Measurements from ENCODE around the gene FADS6.

The FADS6 gene

GRCh38 chr17:74892974-74893911 lies at the start of gene FADS6:
TSS of gene FADS6 (minus strand) at chr17:74893633. CDS start at chr17:74893595, 38 bp downstream.
- DNase-seq: no peak

- no peak for DNase-seq
Measured at GRCh38 chr17:74941128-74941725, 47.8 kb upstream of the FADS6 start.

- no peak for DNase-seq
Measured at GRCh38 chr17:74939534-74939933, 46.1 kb upstream of the FADS6 start.

- DNase-seq: no peak
Measured at GRCh38 chr17:74938194-74938950, 44.9 kb upstream of the FADS6 start.

GRCh38 chr17:74937064-74938051 lies 43.9 kb upstream of the FADS6 start:
- DNase-seq: no peak

- no peak for DNase-seq
Measured at GRCh38 chr17:74936470-74936799, 43.0 kb upstream of the FADS6 start.

GRCh38 chr17:74935585-74936469 lies 42.4 kb upstream of the FADS6 start, which contains the start of gene OTOP3:
TSS of gene OTOP3 (plus strand) at chr17:74935898. CDS start at chr17:74935922, 24 bp downstream.
- DNase-seq: no peak

- DNase-seq: no peak
Measured at GRCh38 chr17:74935048-74935447, 41.6 kb upstream of the FADS6 start.

GRCh38 chr17:74930535-74931036 lies 37.2 kb upstream of the FADS6 start:
- no peak for DNase-seq

- no peak for DNase-seq
Measured at GRCh38 chr17:74928786-74929185, 35.4 kb upstream of the FADS6 start.

GRCh38 chr17:74925242-74925641 lies 31.8 kb upstream of the FADS6 start:
- no peak for DNase-seq

GRCh38 chr17:74924250-74924948 lies 31.0 kb upstream of the FADS6 start, which contains the start of gene OTOP2:
TSS of gene OTOP2 (plus strand) at chr17:74924273. CDS start at chr17:74924633, 360 bp downstream.
- no peak for DNase-seq

- DNase-seq: peak in 1 of 2 experiments; percentile 31
Measured at GRCh38 chr17:74923538-74924249, 30.3 kb upstream of the FADS6 start.

- DNase-seq: no peak
Measured at GRCh38 chr17:74922694-74923537, 29.5 kb upstream of the FADS6 start, which contains the start of gene USH1G. TSS of gene USH1G (minus strand) at chr17:74923255. CDS start at chr17:74923073, 182 bp downstream.

GRCh38 chr17:74922172-74922571 lies 28.7 kb upstream of the FADS6 start:
- DNase-seq: no peak

- no peak for DNase-seq
Measured at GRCh38 chr17:74921769-74922168, 28.3 kb upstream of the FADS6 start.

- no peak for DNase-seq
Measured at GRCh38 chr17:74921026-74921681, 27.7 kb upstream of the FADS6 start.

- no peak for DNase-seq
Measured at GRCh38 chr17:74920642-74921025, 27.2 kb upstream of the FADS6 start.
